OCI-LY1 (cell line): ENCODE results near the gene NEMF.

Source experiments
- CTCF ChIP-seq: fragments of 200-600 bp; sonication (generic), shearing (Covaris generic); IDR thresholded peaks from 2 replicates; pipeline ENCODE4 v1.5.1; 2017; ENCODE audit warnings: mild to moderate bottlenecking, antibody characterized with exemption, low read length, moderate library complexity, mixed read lengths
- EZH2 ChIP-seq: fragments of 200-600 bp; sonication (generic), shearing (Covaris generic); IDR thresholded peaks from 2 replicates; pipeline ENCODE4 v1.8.0; 2017; ENCODE audit warnings: borderline replicate concordance, mixed run types, mild to moderate bottlenecking, antibody characterized with exemption, low read length, moderate library complexity, mixed read lengths

- TF ChIP-seq CTCF = no peak
- no peak for TF ChIP-seq EZH2
Measured at GRCh38 chr14:49892301-49892635, 39.7 kb upstream of the NEMF start.
